Ramos (cell line): ENCODE data around the gene SPEG.

Source experiments
- in situ Hi-C: fragments of 300-500 bp; cut with MboI; formaldehyde crosslinking; loops from one replicate; pipeline ENCODE4 v1.14.3; 2022; ENCODE audit warnings: low sequenced_read_pairs; ENCODE audit not compliant: unreplicated experiment

The SPEG gene

DNA sequence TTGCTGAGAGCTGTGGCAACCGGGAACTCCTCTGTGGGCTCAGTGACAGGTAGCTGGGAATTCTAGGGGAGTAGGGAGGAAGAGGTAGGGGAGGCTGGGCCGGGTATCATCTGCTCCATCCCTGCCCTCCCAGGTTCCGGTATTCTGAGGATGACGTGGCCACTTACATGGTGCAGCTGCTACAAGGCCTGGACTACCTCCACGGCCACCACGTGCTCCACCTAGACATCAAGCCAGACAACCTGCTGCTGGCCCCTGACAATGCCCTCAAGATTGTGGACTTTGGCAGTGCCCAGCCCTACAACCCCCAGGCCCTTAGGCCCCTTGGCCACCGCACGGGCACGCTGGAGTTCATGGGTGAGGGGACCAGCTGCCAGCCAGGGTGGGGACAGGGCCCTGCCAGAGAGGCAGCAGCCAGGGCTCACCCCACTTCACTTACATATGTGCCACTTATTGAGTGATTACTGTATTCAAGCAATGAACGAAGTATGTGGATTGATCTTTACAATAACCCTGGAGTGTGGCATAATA lies 56.0 kb downstream of the SPEG start:
- in situ Hi-C loops, result no loop called here

DNA sequence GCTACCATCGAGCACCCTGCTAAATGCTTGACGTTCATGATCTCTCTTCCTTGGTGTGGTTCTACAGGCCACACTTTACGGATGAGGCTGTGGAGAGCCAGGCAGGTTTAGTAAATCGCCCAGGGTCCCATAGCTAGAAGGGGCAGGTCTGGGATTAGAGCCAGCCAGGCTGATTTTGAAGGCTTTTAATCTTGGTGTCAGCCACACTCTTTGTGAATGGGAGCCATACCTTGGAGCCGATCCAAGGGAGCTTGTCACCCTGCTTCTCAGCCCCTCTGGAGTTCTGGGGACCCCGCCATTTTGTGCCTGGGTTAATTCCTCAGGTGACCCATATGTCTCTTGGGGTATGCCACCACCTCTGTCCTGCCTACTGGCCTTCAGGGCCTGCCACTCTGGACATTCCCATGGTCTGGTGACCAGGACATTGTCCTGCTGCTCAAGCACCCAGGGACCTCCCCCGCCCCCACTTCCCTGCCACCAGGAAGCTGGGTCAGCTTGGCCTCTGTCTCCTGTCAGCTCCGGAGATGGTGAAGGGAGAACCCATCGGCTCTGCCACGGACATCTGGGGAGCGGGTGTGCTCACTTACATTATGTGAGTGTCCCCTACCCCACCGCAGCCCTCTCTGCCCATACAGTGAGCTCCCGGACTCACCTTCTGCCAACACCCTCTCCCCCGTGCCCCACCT lies 56.8 kb downstream of the SPEG start:
- in situ Hi-C loops, result no loop called here

DNA sequence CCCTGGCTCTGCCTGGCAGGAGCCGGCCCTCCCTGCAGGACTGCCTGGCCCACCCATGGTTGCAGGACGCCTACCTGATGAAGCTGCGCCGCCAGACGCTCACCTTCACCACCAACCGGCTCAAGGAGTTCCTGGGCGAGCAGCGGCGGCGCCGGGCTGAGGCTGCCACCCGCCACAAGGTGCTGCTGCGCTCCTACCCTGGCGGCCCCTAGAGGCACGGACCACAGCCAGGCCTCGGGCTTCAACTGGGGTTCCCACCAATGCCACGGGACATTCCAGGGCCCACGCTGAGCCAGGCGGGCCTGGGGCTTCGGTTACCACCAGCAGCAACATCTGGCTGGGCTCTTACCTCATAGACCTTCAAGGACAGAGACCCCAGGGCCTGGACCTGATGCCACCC lies 57.9 kb downstream of the SPEG start:
- in situ Hi-C loops, result no loop called here

DNA sequence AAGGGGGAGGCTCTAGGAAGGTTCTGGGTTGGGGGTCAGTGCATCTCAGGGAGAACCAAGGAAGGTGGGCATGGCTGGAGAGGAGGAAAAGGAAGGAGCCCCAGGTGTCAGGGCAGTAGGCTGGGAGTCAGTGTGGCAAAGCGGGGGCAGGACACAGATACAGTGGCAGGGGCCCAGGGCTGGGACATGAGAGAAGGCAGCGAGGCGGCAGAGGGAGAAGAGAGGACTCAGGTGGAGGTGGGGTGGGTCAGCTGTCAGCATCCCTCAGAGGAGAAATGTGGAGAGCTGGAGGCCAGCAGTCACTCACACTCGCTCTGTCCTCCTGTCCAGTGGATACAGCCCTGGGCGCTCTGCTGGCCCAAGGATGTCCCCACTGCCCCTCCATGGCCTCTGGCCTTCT lies 58.4 kb downstream of the SPEG start:
- in situ Hi-C loops, result no loop called here

DNA sequence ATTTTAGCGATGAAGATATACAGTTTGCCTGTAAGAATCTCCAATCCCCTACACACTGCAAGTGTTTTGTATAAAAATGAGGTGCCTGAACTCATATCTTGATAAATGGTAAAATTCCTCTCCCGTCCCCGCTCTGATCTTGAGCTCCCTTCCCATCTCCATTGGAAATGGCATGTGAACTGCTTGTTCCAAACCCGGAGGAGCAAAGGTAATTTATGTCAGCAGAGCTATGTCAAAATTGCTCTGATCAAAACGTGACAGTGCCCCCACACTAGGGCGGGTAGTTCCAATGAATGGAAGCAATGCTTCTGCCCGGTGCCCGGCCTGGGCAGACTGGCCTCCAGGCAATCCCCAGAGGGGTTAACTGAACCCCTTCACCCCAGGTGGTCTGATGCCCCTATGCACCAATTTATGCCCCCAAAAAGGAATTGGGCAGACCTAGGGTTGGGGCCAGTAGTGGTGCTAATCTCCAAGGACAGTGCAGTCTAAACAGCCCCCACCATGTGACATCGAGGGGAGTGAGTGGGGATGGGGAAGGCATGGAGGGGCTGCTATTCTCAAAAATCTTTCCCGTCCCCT lies 60.4 kb downstream of the SPEG start:
- in situ Hi-C loops, result no loop called here

DNA sequence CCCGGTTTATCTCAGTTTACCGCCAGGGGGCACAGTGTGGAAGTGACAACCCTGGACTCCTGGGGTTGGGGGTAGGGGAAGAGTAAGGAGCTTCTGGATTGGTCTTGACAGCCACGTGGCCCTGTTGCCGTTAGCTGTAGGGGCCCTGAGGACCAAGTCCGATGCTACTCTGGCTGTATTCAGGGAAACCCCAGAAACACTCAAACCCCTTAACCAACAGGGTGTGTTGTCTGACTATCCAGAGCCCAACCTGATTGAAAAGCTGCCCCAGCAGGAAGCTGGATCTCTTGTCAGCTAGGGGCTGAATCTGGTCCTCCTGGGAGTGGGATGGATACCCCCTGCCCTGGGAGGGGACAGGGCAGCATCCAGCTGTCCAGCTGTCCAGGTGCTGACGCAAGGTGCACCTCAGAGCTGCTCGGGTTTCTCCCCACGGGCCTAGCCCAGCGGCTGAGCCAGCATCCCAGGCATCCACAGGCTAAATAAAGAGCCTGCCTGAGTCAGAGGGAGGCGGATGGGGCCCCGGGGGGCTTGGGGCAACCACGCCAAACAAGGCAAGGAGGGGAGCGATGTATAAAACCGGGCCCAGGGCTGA lies 61.0 kb downstream of the SPEG start:
- in situ Hi-C loops, result no loop called here

DNA sequence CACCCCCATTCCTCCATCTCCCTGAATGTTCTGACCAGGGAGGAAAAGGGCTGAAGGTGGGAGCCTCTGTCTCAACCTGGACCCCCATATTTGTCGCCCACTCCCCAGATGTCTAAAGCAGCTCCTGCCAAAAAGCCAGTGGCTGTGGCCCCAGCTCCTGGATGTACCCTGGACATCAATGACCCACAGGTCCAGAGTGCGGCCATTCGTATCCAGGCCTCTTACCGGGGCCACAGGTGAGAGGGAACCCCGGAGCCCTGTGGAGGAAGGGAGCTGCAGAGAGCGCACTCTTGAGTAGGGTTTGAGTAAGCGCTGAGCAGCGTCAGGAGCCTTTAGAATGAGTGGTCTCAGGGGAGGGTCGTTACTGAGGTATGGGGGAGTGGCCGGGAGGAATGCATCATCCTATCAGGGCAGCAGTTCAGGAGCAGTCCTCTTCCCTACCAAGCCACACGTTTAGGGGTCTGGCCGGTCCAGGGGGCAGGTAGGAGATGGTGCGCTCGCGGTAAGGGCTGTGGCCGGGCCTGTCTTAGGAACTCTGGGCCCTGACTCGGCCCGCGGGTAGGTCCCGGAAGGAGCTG lies 61.7 kb downstream of the SPEG start:
- in situ Hi-C loops, result no loop called here

DNA sequence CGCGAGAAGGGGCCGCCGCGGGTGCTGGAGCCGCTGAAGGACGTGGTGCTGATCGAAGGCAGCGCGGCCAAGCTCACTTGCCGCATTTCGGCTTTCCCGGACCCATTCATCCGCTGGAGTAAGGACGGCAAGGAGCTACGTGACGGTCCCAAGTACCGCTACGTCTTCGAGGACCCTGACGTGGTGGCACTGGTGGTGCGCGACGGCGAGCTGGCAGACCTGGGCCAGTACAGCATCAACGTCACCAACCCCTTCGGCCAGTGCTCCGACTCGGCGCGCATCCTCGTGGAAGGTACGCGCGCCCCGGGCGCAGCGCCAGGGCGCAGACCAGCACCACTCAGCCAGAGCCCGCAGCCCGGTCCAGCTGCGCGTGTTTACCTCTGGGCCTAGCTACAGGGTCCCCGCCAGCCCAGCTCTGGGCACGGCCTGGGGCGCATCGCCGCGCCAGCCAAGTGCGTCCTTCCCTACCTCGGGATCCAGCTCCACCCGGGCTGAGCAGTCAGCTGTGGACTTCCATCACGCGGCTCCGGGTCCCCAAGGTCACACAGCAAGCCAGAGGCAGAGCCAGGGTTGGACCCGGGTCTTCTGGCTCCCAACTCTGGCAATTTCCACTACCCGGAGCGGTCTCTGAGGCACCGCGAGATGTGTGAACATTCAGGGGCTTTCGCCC lies 62.3 kb downstream of the SPEG start:
- in situ Hi-C loops, result no loop called here

DNA sequence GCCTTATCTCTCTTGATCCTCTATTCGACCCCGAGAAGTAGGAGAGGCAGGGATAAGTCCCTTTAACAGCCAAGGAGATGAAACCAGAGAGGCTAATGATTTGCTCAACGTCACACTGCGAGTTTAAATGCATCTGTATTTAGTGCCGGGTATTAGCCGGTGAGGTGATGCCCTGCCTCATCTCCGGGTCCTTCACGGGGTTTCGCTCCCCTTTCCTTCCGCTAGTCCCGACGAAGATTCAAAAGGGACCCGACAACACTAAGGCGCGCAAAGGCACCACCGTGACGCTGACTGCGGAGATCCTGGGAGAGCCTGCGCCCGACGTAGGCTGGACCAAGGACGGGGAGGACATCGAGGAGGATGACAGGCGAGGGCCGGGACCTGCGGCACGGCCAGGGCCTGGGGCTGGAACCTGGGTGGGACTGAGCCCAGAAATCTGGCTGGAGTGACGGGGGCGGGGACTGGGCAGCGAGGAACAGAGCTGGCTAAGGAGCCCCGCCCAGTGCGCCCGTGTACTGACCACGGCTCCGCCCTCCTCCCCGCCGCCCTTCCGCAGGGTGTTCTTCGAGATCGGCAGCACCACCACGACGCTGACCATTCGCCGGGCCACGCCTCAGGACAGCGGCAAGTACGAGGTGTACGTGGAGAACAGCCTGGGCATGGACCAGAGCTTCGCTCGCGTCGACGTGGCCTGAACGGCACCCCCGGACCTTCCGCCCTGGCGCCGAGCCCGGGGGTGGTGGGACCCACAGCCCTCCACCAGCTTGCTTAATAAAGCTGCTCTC lies 63.0 kb downstream of the SPEG start:
- in situ Hi-C loops, result no loop called here

DNA sequence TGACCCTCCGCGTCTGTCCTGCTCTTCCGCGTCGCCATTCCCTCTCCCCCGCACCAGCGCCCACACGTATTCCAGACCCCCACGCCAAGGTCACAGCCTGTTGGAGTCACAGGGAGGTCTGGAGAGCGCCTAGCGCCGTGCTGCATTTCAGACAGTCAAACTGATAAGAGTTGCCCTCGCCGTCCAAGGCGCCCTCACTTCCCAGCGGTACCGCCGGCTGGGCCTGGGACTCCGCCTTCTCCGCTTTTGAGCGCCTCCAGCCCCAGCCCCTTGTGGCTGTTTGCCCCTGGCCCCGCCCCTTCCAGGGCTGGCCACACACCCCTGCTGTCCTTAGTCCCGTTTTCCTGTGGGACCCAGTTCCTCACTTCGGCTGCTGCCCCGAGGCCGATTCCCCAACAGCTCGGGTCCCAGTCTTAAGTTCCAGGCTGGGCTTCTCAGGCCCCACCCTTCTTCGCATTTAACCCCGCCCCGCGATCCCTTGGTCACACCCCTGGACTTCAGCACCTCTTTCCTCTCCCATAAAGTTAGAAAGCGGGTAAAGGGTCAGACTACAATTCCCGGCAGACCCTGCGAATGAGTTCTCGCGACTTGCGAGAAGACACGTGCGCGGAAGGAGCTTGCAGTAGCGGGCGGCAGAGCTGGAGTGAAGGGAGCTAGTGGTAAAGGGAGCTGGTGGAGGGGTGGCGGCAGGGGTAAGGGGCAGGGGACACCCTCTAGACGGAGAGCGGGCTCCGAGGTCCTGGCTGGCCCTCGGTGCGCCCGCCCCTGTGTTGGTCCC lies 63.8 kb downstream of the SPEG start, which contains the start of gene GMPPA:
TSS of gene GMPPA (plus strand) at position 612 of the 778 bp plus-strand sequence. CDS start 1,085 bp downstream, outside the sequence.
- in situ Hi-C loops, result no loop called here

DNA sequence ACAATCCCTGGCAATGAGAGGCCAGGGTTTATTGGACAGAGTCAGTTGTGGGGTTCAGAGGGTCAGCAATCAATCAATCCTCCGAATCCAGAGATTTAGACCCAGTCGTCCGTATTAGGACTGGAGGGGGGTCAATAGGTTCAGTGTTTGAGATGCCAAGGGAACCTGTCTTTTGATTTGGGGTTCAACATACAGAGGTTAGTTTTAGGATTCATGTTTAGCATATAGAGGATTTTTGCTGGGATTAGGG lies 64.3 kb downstream of the SPEG start:
- in situ Hi-C loops, result no loop called here

DNA sequence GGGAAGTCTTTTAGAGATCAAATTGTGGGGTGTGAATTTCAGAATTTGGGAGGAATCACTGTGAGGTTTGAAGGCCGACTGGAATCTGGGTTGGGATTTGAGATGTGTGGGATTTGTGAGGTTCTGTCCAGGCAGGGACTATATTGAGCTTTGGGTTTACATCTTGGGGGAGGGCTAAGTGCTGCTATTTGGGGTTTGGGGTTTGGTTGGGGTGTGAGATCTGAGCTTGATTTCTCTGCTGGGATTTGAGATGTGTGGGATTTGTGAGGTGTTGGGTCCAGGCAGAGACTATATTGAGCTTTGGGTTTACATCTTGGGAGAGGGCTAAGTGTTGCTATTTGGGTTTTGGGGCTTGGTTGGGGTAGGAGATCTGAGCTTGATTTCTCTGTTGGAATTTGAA lies 64.9 kb downstream of the SPEG start:
- in situ Hi-C loops, result no loop called here

DNA sequence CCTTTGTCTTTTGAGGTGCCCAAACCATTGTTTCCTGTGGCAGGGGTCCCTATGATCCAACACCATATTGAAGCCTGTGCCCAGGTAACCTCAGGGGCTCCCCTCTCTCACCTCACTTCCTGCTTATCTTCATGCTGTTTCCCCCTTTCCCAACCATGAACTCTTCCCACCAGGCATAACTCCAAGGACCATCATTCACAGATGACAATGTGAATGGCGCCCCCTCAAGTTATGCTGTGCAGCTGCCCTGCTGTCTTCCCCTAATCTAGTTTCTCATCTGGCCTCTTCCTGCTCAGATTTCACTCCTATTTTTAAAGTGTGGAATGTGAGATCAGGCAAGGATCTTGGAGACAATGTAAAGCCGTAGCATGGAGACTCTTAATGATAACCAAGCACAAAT lies 65.5 kb downstream of the SPEG start:
- in situ Hi-C loops, result no loop called here

DNA sequence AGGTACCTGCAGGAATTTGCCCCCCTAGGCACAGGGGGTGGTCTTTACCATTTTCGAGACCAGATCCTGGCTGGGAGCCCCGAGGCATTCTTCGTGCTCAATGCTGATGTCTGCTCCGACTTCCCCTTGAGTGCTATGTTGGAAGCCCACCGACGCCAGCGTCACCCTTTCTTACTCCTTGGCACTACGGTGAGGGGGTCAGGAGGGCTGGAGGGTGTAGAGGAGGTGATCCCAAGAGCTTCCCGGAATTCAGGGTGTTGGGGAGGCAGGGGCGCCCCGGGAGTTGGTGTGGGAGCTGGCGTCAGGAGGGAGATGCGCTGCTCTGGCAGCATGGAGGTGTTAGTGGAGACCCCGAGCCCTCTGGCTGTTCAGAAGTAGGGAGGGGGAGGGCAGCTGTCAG lies 67.2 kb downstream of the SPEG start:
- in situ Hi-C loops, result no loop called here

DNA sequence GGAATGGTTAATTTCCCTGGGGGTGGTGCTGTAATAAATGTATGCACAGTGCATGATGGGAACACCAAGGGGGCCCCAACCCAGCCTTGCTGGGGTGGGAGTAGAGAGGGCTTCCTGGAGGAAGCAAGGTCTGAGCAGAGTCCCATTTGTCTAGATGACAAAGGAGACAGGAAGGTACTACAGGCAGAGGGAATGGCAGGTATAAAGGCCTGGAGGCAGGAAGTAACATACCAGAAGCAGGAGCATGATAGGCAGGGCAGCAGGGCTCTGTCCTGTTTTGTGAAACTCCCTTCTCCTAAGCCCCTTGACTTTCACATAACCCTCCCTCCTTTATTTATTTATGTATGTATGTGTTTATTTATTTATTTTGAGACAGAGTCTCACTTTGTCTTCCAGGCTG lies 68.0 kb downstream of the SPEG start:
- in situ Hi-C loops, result no loop called here

DNA sequence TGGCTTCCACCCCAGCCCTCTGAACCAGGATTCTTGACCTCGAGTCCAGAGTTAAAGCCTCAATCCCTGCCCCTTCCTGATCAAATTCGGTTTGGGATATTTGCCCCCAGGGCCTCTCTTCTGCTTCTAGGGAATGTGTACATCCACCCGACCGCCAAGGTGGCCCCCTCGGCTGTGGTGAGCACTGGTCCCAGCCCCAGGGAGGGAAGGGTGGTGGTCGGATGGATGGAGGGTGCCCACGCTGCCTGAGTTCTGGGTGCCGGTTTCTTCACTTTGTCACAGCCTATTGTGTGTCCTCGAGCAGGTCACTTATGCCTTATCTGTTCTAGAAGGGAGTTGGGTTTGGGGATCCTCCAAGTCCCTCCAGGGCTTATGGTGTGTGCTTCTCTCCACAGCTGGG lies 70.9 kb downstream of the SPEG start:
- in situ Hi-C loops, result no loop called here

DNA sequence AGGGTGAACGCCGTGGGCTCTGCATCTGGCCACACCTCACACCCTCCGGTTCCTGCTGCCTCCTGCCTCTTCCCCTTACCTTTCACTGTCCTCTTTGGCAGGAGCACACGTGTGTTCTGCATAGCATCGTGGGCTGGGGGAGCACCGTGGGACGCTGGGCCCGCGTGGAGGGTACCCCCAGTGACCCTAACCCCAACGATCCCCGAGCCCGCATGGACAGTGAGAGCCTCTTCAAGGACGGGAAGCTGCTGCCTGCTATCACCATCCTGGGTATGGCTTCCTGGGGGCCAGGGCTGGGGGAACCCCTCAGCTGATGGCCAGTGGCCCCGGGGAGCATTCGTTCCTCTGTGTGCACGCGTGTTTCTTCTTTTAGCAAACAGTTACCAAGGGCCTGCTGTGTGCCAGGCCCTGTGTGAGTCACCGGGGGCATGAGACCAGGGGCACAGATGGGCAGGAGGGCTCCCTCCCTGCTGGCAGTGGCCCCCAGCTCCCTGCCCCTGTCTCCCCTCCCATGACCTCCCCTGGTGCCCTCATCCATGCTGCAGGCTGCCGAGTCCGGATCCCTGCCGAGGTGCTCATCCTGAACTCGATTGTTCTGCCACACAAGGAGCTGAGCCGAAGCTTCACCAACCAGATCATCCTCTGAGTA lies 71.6 kb downstream of the SPEG start:
- in situ Hi-C loops, result no loop called here

DNA sequence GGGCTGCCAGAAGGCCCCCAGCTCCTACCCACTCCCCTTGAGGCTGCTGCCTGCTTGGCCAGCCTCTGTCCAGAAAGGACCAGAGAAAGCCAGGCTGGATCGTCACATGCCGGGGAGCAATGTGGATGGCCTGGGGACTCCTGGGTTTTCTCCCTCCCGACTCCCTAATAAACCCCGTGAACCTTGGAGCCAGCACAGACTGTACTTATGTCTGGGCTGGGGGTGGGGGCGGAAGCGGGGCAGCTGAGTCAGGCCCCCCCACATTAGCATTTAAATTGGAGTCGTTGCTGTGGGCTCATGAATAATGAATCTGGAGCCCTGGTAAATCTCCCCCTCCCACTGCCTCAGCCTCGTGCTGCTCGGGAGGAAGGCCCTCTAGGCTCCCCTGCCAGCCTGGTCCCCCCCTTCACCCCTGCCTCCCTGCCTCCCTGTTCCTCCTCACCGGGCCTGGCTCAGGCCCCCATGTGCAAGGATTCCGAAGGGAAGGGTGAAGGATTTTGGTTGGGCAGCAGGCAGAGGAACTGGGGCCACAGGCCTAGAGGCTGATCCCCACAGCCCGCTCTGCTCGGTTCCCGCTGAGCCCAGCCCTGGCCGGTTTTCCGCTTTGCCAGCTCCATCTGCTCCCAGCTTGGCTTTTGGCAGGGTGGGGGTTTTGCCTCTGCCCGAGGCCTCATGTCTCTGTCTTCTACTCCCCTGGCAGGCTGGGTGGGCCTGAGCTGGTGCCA lies 72.3 kb downstream of the SPEG start:
- in situ Hi-C loops, result no loop called here
